CD4-positive, CD25-positive, alpha-beta regulatory T cell (primary cell): ENCODE measurements around the gene SLC7A1. TPM values are rescaled to one million over a fixed set of nuclear protein-coding genes. Genes with fewer than 3 reads are reported as not detected.

Experiments used
- ATAC-seq, 2 donors: fragments of 150-1000 bp; cut with Tn5 transposase; one replicate each; pipeline ENCODE4 v1.10.0; 2021; ENCODE audit warnings: low read depth in 2 of 2, moderate number of reproducible peaks in 2 of 2, moderate library complexity in 1 of 2
- DNase-seq, 3 donors: peaks; one replicate each; pipeline versions ENCODE4 v3.0.0 to v3.0.0-alpha.2; 2012 to 2022; ENCODE audit warnings: mixed read lengths in 1 of 3
- H3K27ac ChIP-seq: one replicate; pipeline ENCODE4 v1.7.0; 2013; ENCODE audit warnings: mild to moderate bottlenecking, low read length; ENCODE audit not compliant: insufficient read depth, poor library complexity, severe bottlenecking
- H3K27me3 ChIP-seq: one replicate; pipeline ENCODE4 v1.7.0; 2013; ENCODE audit warnings: low read length; ENCODE audit not compliant: control insufficient read depth, insufficient read depth
- H3K36me3 ChIP-seq: one replicate; pipeline ENCODE4 v1.7.0; 2013; ENCODE audit warnings: mild to moderate bottlenecking, low read length, moderate library complexity; ENCODE audit not compliant: control insufficient read depth, insufficient read depth
- H3K4me1 ChIP-seq: 2 replicates; pipeline ENCODE4 v1.7.0; 2013; ENCODE audit warnings: mild to moderate bottlenecking, low read length; ENCODE audit not compliant: insufficient read depth, control insufficient read depth, poor library complexity, severe bottlenecking
- H3K4me3 ChIP-seq: one replicate; pipeline ENCODE4 v1.7.0; 2013; ENCODE audit warnings: low read depth, mild to moderate bottlenecking, low read length, moderate library complexity
- H3K9me3 ChIP-seq, 2 experiments: 1 replicate in 1 of 2; 2 replicates in 1 of 2; pipeline ENCODE4 v1.7.0; 2013; ENCODE audit warnings: low read length in 2 of 2, mild to moderate bottlenecking in 1 of 2, moderate library complexity in 1 of 2; ENCODE audit not compliant: control insufficient read depth in 2 of 2
- H3K27ac Mint-ChIP-seq, 3 donors: one replicate each; pipeline ENCODE4 v1.8.0; 2020 to 2022; ENCODE audit warnings: mild to moderate bottlenecking in 3 of 3, mixed read lengths in 3 of 3, moderate library complexity in 2 of 3
- H3K27me3 Mint-ChIP-seq: one replicate; pipeline ENCODE4 v1.8.0; 2022; ENCODE audit warnings: mild to moderate bottlenecking, mixed read lengths
- H3K36me3 Mint-ChIP-seq: one replicate; pipeline ENCODE4 v1.8.0; 2020; ENCODE audit warnings: mixed read lengths
- H3K4me1 Mint-ChIP-seq, 4 donors: one replicate each; pipeline ENCODE4 v1.8.0; 2020 to 2022; ENCODE audit warnings: mixed read lengths in 4 of 4, mild to moderate bottlenecking in 1 of 4
- H3K4me3 Mint-ChIP-seq, 4 donors: one replicate each; pipeline ENCODE4 v1.8.0; 2020 to 2022; ENCODE audit warnings: mild to moderate bottlenecking in 4 of 4, mixed read lengths in 4 of 4, moderate library complexity in 3 of 4
- H3K9me3 Mint-ChIP-seq, 7 donors: one replicate each; pipeline ENCODE4 v1.8.0; 2020 to 2022; ENCODE audit warnings: mixed read lengths in 7 of 7, mild to moderate bottlenecking in 3 of 7, moderate library complexity in 2 of 7
- polyA plus RNA-seq, 4 donors: library from polyadenylated mRNA; unstranded; fragments of 300-500 nt; fragmentation: Illumina TruSeq; gene quantifications; one replicate each; pipeline ENCODE4 v1.2.3, GENCODE V29; 2021
- total RNA-seq: library from RNA; stranded (reverse); gene quantifications from one replicate; pipeline ENCODE4 v1.2.3, GENCODE V29; 2022

SLC7A1 gene
- total and polyA plus RNA-seq, 5 donors from 2014 or later: 3.6 to 29.9 (median 5.2) TPM

DNA sequence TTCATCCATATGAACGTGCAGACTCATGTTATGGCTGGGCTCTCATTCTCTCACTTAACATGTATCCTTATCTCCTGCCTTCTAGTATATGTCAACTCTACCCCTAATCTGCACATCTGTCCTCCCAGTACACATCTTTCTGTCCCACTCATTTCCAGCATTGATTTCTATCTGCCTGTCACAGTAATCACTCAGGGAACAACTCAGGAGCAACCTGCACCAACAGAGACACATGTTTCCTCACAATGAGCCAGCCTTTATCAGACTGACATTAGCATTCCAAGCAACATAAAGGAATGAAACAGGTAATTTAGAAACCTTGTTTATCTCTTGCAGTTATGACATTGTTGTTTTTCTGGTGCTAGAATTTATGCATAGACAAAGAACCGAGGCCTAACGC, 17.6 kb upstream of the SLC7A1 start:
- Mint-ChIP-seq H3K4me1 (no peaks in the 10 kb centered on the region), H3K9me3 (peaks cover 0 to 11% (median 8%) of the 10 kb centered on the region in 7 donors), H3K27ac (no peak overlapping the region), H3K27me3 (peaks cover 76% of the 10 kb centered on the region), H3K36me3 (no peaks in the 10 kb centered on the region), H3K4me3 (no peak overlapping the region)
- Histone ChIP-seq H3K27me3 (peaks cover 39% of the 10 kb centered on the region), H3K27ac (no peak overlapping the region), H3K9me3 (peaks cover 0 to 2% of the 10 kb centered on the region in 2 experiments), H3K4me3 (no peak overlapping the region), H3K4me1 (no peaks in the 10 kb centered on the region), H3K36me3 (no peaks in the 10 kb centered on the region)
- no peak for DNase-seq
- no peak for ATAC-seq

DNA sequence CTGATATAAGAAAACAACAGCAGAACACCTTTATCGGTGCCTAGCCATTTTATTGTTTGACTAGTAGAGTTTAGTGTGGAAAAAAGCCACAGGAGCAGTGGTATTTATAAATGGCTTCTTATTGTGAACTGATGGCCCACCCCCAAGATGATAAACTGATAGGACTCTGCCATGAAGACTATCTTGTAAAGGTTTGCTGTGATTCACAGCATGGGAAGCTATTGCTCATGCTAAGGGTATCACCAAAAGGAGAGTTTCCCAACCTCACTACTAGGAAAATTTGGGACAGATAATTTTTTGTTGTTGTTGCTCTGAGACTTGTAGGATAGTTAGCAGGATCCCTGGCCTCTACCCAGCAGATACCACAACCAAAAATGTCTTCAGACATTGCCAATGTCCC, 12.0 kb upstream of the SLC7A1 start:
- no peaks in the 10 kb centered on the region for H3K4me1 Mint-ChIP-seq
- ATAC-seq (no peak), DNase-seq (no peak)

DNA sequence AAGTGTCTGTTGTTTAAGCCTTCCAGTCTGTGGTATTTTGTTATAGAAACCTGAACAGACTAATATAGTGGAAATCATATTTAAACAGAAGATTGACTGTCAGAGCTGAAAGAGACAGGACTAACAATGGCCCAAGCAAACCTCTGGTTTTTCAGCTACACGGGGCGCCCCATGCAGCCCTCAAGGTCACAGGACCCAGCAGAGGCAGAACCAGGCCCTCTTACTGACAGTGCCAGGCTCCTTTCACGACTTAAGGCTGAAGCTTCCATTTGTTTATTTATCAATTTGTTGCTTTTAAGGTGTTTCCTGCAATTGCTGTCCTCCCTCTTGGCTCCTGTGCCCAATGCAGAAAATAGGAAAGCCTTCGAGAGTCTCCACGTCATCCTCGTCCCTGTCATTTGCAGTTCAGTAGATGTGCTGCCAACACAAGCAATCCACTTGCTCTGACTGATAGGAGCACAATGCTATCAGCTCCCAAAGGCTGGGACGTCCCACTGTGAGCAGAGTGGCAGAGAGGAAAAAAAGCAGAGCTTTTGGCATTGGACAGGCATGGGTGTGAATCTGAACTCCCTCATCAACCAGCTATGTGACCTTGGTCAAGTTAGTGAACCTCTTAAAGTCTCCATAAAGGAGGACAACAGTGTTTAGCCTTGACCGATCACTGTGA, 10.5 kb upstream of the SLC7A1 start:
- H3K9me3 ChIP-seq: no peaks in the 10 kb centered on the region
- no peaks in the 10 kb centered on the region for H3K36me3 ChIP-seq
- no peaks in the 10 kb centered on the region for H3K4me1 Mint-ChIP-seq
- ATAC-seq (no peak), DNase-seq (no peak)
- H3K4me3 Mint-ChIP-seq: no peak overlapping the region
- H3K36me3 Mint-ChIP-seq: no peaks in the 10 kb centered on the region
- H3K9me3 Mint-ChIP-seq: no peaks in the 10 kb centered on the region
- no peak overlapping the region for H3K27ac Mint-ChIP-seq
- no peaks in the 10 kb centered on the region for H3K4me1 ChIP-seq
- no peak overlapping the region for H3K4me3 ChIP-seq
- no peak overlapping the region for H3K27ac ChIP-seq
- H3K27me3 Mint-ChIP-seq: peaks cover 36% of the 10 kb centered on the region
- H3K27me3 ChIP-seq: peaks cover 19% of the 10 kb centered on the region

More for the DNA sequence above, 12.0 kb upstream of the SLC7A1 start:
- H3K9me3 Mint-ChIP-seq: no peaks in the 10 kb centered on the region
- H3K4me1 ChIP-seq: no peaks in the 10 kb centered on the region
- no peaks in the 10 kb centered on the region for H3K9me3 ChIP-seq
- H3K36me3 ChIP-seq: no peaks in the 10 kb centered on the region
- no peak overlapping the region for H3K27ac Mint-ChIP-seq
- H3K36me3 Mint-ChIP-seq: no peaks in the 10 kb centered on the region
- no peak overlapping the region for H3K4me3 Mint-ChIP-seq
- peaks cover 20% of the 10 kb centered on the region for H3K27me3 ChIP-seq
- no peak overlapping the region for H3K27ac ChIP-seq
- H3K4me3 ChIP-seq: no peak overlapping the region
- H3K27me3 Mint-ChIP-seq: peaks cover 36% of the 10 kb centered on the region

DNA sequence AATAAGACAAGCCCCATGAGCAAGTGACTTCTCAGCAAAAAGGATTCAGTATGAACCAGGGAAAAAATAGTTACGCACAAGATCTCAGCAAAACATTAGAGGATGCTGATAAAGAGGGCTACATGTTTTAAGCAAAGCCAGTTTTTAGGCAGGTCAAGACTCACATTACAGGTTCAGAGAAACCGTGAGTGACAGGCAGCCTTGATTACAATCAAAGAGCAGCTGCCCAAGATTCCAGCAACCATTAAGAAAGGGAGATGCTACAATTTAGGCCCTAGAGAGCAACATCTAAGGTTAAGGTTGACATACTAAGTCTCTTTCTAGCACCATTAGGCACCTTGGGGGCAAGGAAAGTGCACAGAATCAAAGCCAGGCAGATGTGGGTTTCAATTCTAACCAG, 2.8 kb upstream of the SLC7A1 start:
- peaks cover 17% of the 10 kb centered on the region for H3K4me1 ChIP-seq
- Mint-ChIP-seq H3K27me3 (peaks cover 4% of the 10 kb centered on the region), H3K27ac (no peak overlapping the region), H3K36me3 (no peaks in the 10 kb centered on the region), H3K9me3 (peaks cover 0 to 3% (median 0%) of the 10 kb centered on the region in 7 donors), H3K4me3 (no peak overlapping the region), H3K4me1 (peaks cover 12 to 20% (median 15%) of the 10 kb centered on the region in 4 donors)
- H3K36me3 ChIP-seq: no peaks in the 10 kb centered on the region
- H3K4me3 ChIP-seq: no peak overlapping the region
- DNase-seq: no peak
- H3K27me3 ChIP-seq: peaks cover 10% of the 10 kb centered on the region
- no peak for ATAC-seq
- H3K27ac ChIP-seq: no peak overlapping the region
- H3K9me3 ChIP-seq: no peaks in the 10 kb centered on the region

DNA sequence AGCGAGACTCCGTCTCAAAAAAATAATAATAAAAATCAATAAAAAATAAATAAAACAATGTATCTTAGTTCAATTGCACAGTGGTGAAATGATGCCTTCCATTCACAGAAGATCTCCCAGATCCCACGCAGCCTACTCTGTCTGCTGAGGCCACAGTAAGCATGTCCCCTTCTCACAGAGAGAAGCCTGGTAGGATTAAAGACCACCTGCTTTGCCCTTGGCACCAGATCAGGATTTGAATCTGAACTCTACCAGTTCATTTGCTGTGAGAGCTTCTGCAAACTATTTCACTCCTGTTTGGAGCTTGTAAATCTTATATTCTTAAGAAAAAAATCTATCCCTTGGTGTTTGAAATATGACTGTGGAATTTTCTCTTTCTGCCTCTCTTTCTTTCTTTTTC, 2.2 kb upstream of the SLC7A1 start:
- no peaks in the 10 kb centered on the region for H3K9me3 ChIP-seq
- peaks cover 15 to 27% (median 21%) of the 10 kb centered on the region in 4 donors for H3K4me1 Mint-ChIP-seq
- H3K4me1 ChIP-seq: peaks cover 17% of the 10 kb centered on the region
- peaks cover 4% of the 10 kb centered on the region for H3K27me3 Mint-ChIP-seq
- H3K4me3 ChIP-seq: no peak overlapping the region
- no peak for DNase-seq
- H3K27ac Mint-ChIP-seq: no peak overlapping the region
- H3K27me3 ChIP-seq: peaks cover 6% of the 10 kb centered on the region
- H3K9me3 Mint-ChIP-seq: peaks cover 0 to 3% (median 0%) of the 10 kb centered on the region in 7 donors
- H3K4me3 Mint-ChIP-seq: peak overlapping the region in 1 of 4 donors; percentile 10
- H3K27ac ChIP-seq: no peak overlapping the region
- H3K36me3 Mint-ChIP-seq: no peaks in the 10 kb centered on the region
- ATAC-seq: no peak
- H3K36me3 ChIP-seq: no peaks in the 10 kb centered on the region

DNA sequence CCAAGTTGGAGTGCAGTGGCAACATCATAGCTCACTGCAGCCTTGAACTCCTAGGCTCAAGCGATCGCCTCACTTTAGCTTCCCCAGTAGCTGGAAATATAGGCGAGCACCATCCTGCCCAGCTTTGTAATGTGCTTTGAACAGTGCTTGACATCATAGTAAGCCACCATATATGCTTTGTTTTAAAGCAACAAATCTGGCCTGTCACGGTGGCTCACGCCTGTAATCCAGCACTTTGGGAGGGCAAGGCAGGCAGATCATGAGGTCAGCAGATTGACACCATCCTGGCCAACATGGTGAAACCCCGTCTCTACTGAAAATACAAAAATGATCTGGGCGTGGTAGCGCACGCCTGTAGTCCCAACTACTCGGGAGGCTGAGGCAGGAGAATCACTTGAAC, 1.8 kb upstream of the SLC7A1 start:
- peak overlapping the region; percentile 42 to 90 (median 65) for H3K4me3 Mint-ChIP-seq
- H3K9me3 ChIP-seq: no peaks in the 10 kb centered on the region
- H3K27me3 ChIP-seq: peaks cover 5% of the 10 kb centered on the region
- H3K36me3 ChIP-seq: no peaks in the 10 kb centered on the region
- H3K36me3 Mint-ChIP-seq: no peaks in the 10 kb centered on the region
- H3K27ac Mint-ChIP-seq: no peak overlapping the region
- peaks cover 19% of the 10 kb centered on the region for H3K4me1 ChIP-seq
- H3K27me3 Mint-ChIP-seq: peaks cover 2% of the 10 kb centered on the region
- no peak overlapping the region for H3K27ac ChIP-seq
- H3K4me1 Mint-ChIP-seq: peaks cover 15 to 31% (median 24%) of the 10 kb centered on the region in 4 donors
- H3K9me3 Mint-ChIP-seq: peaks cover 0 to 3% (median 0%) of the 10 kb centered on the region in 7 donors
- DNase-seq (no peak), ATAC-seq (no peak)
- no peak overlapping the region for H3K4me3 ChIP-seq

DNA sequence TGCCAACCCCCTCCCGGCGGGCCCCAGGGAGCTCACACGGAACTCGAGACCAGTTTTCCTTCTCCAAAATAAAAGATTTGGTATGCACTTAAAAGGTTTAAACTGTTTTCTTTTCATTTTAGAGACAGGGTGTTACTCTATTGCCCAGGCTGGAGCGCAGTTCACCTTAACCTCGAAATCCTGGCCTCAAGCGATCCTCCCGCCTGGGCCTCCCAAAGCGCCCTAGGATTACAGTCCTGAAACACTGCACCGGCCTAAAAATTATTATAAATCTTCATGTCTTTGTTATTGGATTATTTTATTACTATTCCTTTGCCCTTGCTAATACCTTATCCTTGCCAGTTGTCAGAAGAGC, 553 bp upstream of the SLC7A1 start:
- H3K27me3 Mint-ChIP-seq: no peaks in the 10 kb centered on the region
- ATAC-seq: no peak

More for the DNA sequence above, 553 bp upstream of the SLC7A1 start:
- H3K27ac ChIP-seq: peak overlapping the region; percentile 69
- H3K9me3 ChIP-seq: no peaks in the 10 kb centered on the region
- H3K4me1 ChIP-seq: peaks cover 22% of the 10 kb centered on the region
- H3K36me3 ChIP-seq: no peaks in the 10 kb centered on the region
- peak overlapping the region; percentile 87 to 91 (median 90) for H3K4me3 Mint-ChIP-seq
- peak overlapping the region; percentile 77 to 96 (median 88) for H3K27ac Mint-ChIP-seq
- H3K4me3 ChIP-seq: peak overlapping the region; percentile 63
- peaks cover 0 to 3% (median 0%) of the 10 kb centered on the region in 7 donors for H3K9me3 Mint-ChIP-seq
- H3K36me3 Mint-ChIP-seq: no peaks in the 10 kb centered on the region
- H3K4me1 Mint-ChIP-seq: peaks cover 15 to 43% (median 33%) of the 10 kb centered on the region in 4 donors
- H3K27me3 ChIP-seq: peaks cover 3% of the 10 kb centered on the region
- DNase-seq: no peak
